ENCODE measurements around the gene MADD. TPM values are rescaled to one million over a fixed set of nuclear protein-coding genes. Genes with fewer than 3 reads are reported as not detected.

MADD gene
- polyA plus RNA-seq, 4 donors = 34.5 to 51.2 (median 39.9) TPM

- DNase-seq (ENCODE audit: low read depth in 4 of 4, low spot score in 3 of 4) = no peak
Measured at GRCh38 chr11:47249378-47249715, 20.6 kb upstream of the MADD start.

GRCh38 chr11:47251751-47252150 lies 18.2 kb upstream of the MADD start:
- no peak for DNase-seq (ENCODE audit: low read depth in 4 of 4, low spot score in 3 of 4)

GRCh38 chr11:47253660-47254059 lies 16.3 kb upstream of the MADD start:
- DNase-seq (ENCODE audit: low read depth in 4 of 4, low spot score in 3 of 4) = no peak

GRCh38 chr11:47254386-47254785 lies 15.5 kb upstream of the MADD start:
- DNase-seq (ENCODE audit: low read depth in 4 of 4, low spot score in 3 of 4) = no peak

- DNase-seq (ENCODE audit: low read depth in 4 of 4, low spot score in 3 of 4) = no peak
Measured at GRCh38 chr11:47256374-47256773, 13.6 kb upstream of the MADD start.

- no peak for DNase-seq (ENCODE audit: low read depth in 4 of 4, low spot score in 3 of 4)
Measured at GRCh38 chr11:47257177-47257516, 12.8 kb upstream of the MADD start.

- peak in 2 of 4 donors; percentile 46 to 50 for DNase-seq (ENCODE audit: low read depth in 4 of 4, low spot score in 3 of 4)
Measured at GRCh38 chr11:47257517-47258316, 12.2 kb upstream of the MADD start, which contains the start of gene NR1H3. TSS of gene NR1H3 (plus strand) at chr11:47257996. CDS start at chr11:47259217, 1,221 bp downstream.

- DNase-seq (ENCODE audit: low read depth in 4 of 4, low spot score in 3 of 4) = no peak
Measured at GRCh38 chr11:47258317-47258902, 11.5 kb upstream of the MADD start.

GRCh38 chr11:47259232-47259977 lies 10.5 kb upstream of the MADD start:
- DNase-seq (ENCODE audit: low read depth in 4 of 4, low spot score in 3 of 4) = no peak

GRCh38 chr11:47260366-47260765 lies 9.6 kb upstream of the MADD start:
- no peak for DNase-seq (ENCODE audit: low read depth in 4 of 4, low spot score in 3 of 4)

- DNase-seq (ENCODE audit: low read depth in 4 of 4, low spot score in 3 of 4) = no peak
Measured at GRCh38 chr11:47261291-47261800, 8.6 kb upstream of the MADD start.

GRCh38 chr11:47264119-47264518 lies 5.8 kb upstream of the MADD start:
- no peak for DNase-seq (ENCODE audit: low read depth in 4 of 4, low spot score in 3 of 4)

- DNase-seq (ENCODE audit: low read depth in 4 of 4, low spot score in 3 of 4) = no peak
Measured at GRCh38 chr11:47264521-47264920, 5.4 kb upstream of the MADD start.

- no peak for DNase-seq (ENCODE audit: low read depth in 4 of 4, low spot score in 3 of 4)
Measured at GRCh38 chr11:47267876-47268275, 2.1 kb upstream of the MADD start.

- no peak for DNase-seq (ENCODE audit: low read depth in 4 of 4, low spot score in 3 of 4)
Measured at GRCh38 chr11:47268448-47269001, 1.4 kb upstream of the MADD start.

- DNase-seq (ENCODE audit: low read depth in 4 of 4, low spot score in 3 of 4) = peak; percentile 71 to 80 (median 76)
Measured at GRCh38 chr11:47269002-47269828, 718 bp upstream of the MADD start.

GRCh38 chr11:47270331-47271271 lies 668 bp downstream of the MADD start:
- no peak for DNase-seq (ENCODE audit: low read depth in 4 of 4, low spot score in 3 of 4)

GRCh38 chr11:47271328-47271727 lies 1.4 kb downstream of the MADD start:
- DNase-seq (ENCODE audit: low read depth in 4 of 4, low spot score in 3 of 4) = no peak

- no peak for DNase-seq (ENCODE audit: low read depth in 4 of 4, low spot score in 3 of 4)
Measured at GRCh38 chr11:47271961-47272661, 2.2 kb downstream of the MADD start.

Data from right renal pelvis (tissue), 4 donors.